GM12878 (cell line): ENCODE measurements around the gene MMP24. TPM values are rescaled to one million over a fixed set of nuclear protein-coding genes. Genes with fewer than 3 reads are reported as not detected.

Experiments used
- ATAC-seq: fragments of 200-7000 bp; cut with Tn5 transposase; 3 replicates; pipeline ENCODE4 v1.9.1; 2020; ENCODE audit warnings: mild to moderate bottlenecking, moderate library complexity
- BruUV-seq: library from RNA; stranded (reverse); fragments of 400-500 nt; replicated peaks from 2 replicates; lab custom pipeline; 2021; lab: Mats Ljungman, UMichigan
- CTCF ChIA-PET: fragments of 300-600 bp; sonication (Branson Sonifier 250); formaldehyde crosslinking; extraction: SDS; loops from one replicate; lab custom pipeline; 2021; ENCODE audit warnings: inconsistent platforms; lab: Yijun Ruan, JAX
- POLR2A ChIA-PET: fragments of 350-600 bp; formaldehyde crosslinking; extraction: SDS; loops from one replicate; lab custom pipeline; 2021; ENCODE audit warnings: inconsistent platforms; lab: Charles Lee
- RAD21 ChIA-PET: fragments of 300-600 bp; sonication (Branson Sonifier 250); formaldehyde crosslinking; loops from one replicate; lab custom pipeline; 2023; ENCODE audit warnings: antibody characterized with exemption; ENCODE audit not compliant: unreplicated experiment; lab: Charles Lee
- SMC1A ChIA-PET: fragments of 300-600 bp; sonication (Branson Sonifier 250); formaldehyde crosslinking; loops from one replicate; lab custom pipeline; 2023; ENCODE audit not compliant: unreplicated experiment, uncharacterized antibody; lab: Charles Lee
- DNase-seq: peaks from one replicate; pipeline ENCODE4 v3.0.0-alpha.2; 2011; ENCODE audit warnings: low read depth, low spot score
- FAIRE-seq: peaks from 3 replicates; lab custom pipeline; 2011; peaks lifted over from hg19 to GRCh38; lab: Jason Lieb, UNC
- H2AFZ ChIP-seq: 2 replicates; pipeline ENCODE4 v1.6.0; 2011; ENCODE audit warnings: low read depth, low read length, control low read depth; ENCODE audit not compliant: control insufficient read depth
- H3K27ac ChIP-seq: 2 replicates; pipeline ENCODE4 v1.5.1; 2011; ENCODE audit warnings: control low read depth; ENCODE audit not compliant: control insufficient read depth, insufficient read depth
- H3K27me3 ChIP-seq, 2 experiments: replicated peaks in 1 of 2; 2 replicates each; pipeline versions ENCODE4 v1.6.0 to v1.6.1; 2011; ENCODE audit warnings: low read length in 1 of 2; ENCODE audit not compliant: control insufficient read depth in 2 of 2, insufficient read depth in 2 of 2
- H3K36me3 ChIP-seq, 2 experiments: 2 replicates each; pipeline ENCODE4 v1.5.1; 2011; ENCODE audit warnings: low read length in 1 of 2; ENCODE audit not compliant: control insufficient read depth in 2 of 2, insufficient read depth in 2 of 2
- H3K4me1 ChIP-seq: 2 replicates; pipeline ENCODE4 v1.6.1; 2011; ENCODE audit warnings: mild to moderate bottlenecking, low read length, moderate library complexity, mixed read lengths; ENCODE audit not compliant: control insufficient read depth, insufficient read depth
- H3K4me2 ChIP-seq: 2 replicates; pipeline ENCODE4 v1.6.0; 2011; ENCODE audit warnings: control low read depth; ENCODE audit not compliant: control insufficient read depth, insufficient read depth
- H3K4me3 ChIP-seq: fragments of 200-600 bp; sonication (generic); 2 replicates; pipeline ENCODE4 v1.5.1; 2016
- H3K79me2 ChIP-seq: 2 replicates; pipeline ENCODE4 v1.6.0; 2011; ENCODE audit warnings: low read length; ENCODE audit not compliant: control insufficient read depth, insufficient read depth
- H3K9ac ChIP-seq: 2 replicates; pipeline ENCODE4 v1.8.0; 2011; ENCODE audit warnings: low read length, control low read depth, mixed read lengths; ENCODE audit not compliant: control insufficient read depth, insufficient read depth
- H3K9me3 ChIP-seq: replicated peaks from 3 replicates; pipeline ENCODE4 v1.5.1; 2011; ENCODE audit warnings: mild to moderate bottlenecking, low read length; ENCODE audit not compliant: control insufficient read depth, insufficient read depth
- H4K20me1 ChIP-seq: 2 replicates; pipeline ENCODE4 v1.6.0; 2011; ENCODE audit not compliant: control insufficient read depth, insufficient read depth
- CREB1 ChIP-seq: IDR thresholded peaks from 2 replicates; pipeline ENCODE4 v1.6.1; 2012; ENCODE audit warnings: low read depth, mild to moderate bottlenecking, inconsistent platforms
- FOXM1 ChIP-seq: IDR thresholded peaks from 2 replicates; pipeline ENCODE4 v1.6.1; 2012; ENCODE audit warnings: low read depth, mild to moderate bottlenecking, inconsistent platforms, low read length, moderate library complexity
- ZNF217 ChIP-seq: fragments of 450-650 bp; IDR thresholded peaks from 2 replicates; pipeline ENCODE4 v1.6.1; 2017; ENCODE audit warnings: antibody characterized with exemption, mild to moderate bottlenecking
- WGBS: methylation state at CpG from one replicate; pipeline ENCODE4 v1.1.6; 2016; ENCODE audit warnings: low lambda C conversion rate; ENCODE audit not compliant: insufficient replicate concordance, insufficient coverage; ENCODE audit errors: missing lambda C conversion rate; 5-methylcytosine and 5-hydroxymethylcytosine counted together
- in situ Hi-C: fragments of 300-500 bp; cut with MboI; formaldehyde crosslinking; loops from 9 replicates; pipeline ENCODE4 v1.14.3; 2018; ENCODE audit warnings: mixed read lengths
- intact Hi-C: fragments of 100-400 bp; cut with micrococcal nuclease; formaldehyde crosslinking; loops from one replicate; pipeline ENCODE4 v1.14.2; 2022; ENCODE audit not compliant: unreplicated experiment
- polyA plus RNA-seq, 11 experiments: library from polyadenylated mRNA; depleted of rRNA in 4 of 11; unstranded in 6 of 11; stranded (reverse) in 5 of 11; fragments of >200 nt; fragmentation: Nextera tagmentation in 4 of 11; fragmentation: Illumina TruSeq in 1 of 11; extraction: Ambion mirVana in 4 of 11; extraction: Trizol in 1 of 11; gene quantifications; 1 replicate in 1 of 11; 2 replicates in 10 of 11; pipeline versions ENCODE4 v1.2.1 to v1.2.3, GENCODE V29; 2011 to 2016; ENCODE audit warnings: inconsistent platforms in 2 of 11, missing spikeins in 2 of 11, low read depth in 1 of 11
- total RNA-seq, 4 experiments: library from RNA; depleted of rRNA in 3 of 4; stranded (reverse); fragments of >200 nt in 3 of 4; fragmentation: Illumina TruSeq in 1 of 4; extraction: Trizol in 1 of 4; gene quantifications; 2 replicates each; pipeline versions ENCODE4 v1.2.1 to v1.2.3, GENCODE V29; 2013 to 2021
- TF ChIP-seq, protein P1 (sequence below): IDR thresholded peaks from 2 replicates; pipeline ENCODE4 v1.6.1; 2012; ENCODE audit warnings: low read length, inconsistent platforms
- TF ChIP-seq, protein P2 (sequence below): fragments of 450-650 bp; IDR thresholded peaks from 2 replicates; pipeline ENCODE4 v1.6.1; 2017; ENCODE audit warnings: borderline replicate concordance
- TF ChIP-seq, protein P3 (sequence below): fragments of 450-650 bp; IDR thresholded peaks from 2 replicates; pipeline ENCODE4 v1.6.1; 2018; ENCODE audit warnings: mild to moderate bottlenecking, low read depth, moderate library complexity; ENCODE audit not compliant: partially characterized antibody
- TF ChIP-seq, protein P4 (sequence below): IDR thresholded peaks from 2 replicates; pipeline ENCODE4 v1.6.1; 2012; ENCODE audit warnings: improper control_type of control experiment, low read depth, low read length; ENCODE audit not compliant: insufficient replicate concordance
- TF ChIP-seq, protein P5 (sequence below): fragments of 450-650 bp; IDR thresholded peaks from 2 replicates; pipeline ENCODE4 v1.6.1; 2018; ENCODE audit warnings: borderline replicate concordance, mild to moderate bottlenecking; ENCODE audit not compliant: partially characterized antibody

MMP24 gene
- total and polyA plus RNA-seq, 10 of the 15 experiments (the other 5 are each of a cell fraction or from before 2014, with no cell fraction given) = 0.01 to 0.11 (median 0.04) TPM; not detected in 5

DNA sequence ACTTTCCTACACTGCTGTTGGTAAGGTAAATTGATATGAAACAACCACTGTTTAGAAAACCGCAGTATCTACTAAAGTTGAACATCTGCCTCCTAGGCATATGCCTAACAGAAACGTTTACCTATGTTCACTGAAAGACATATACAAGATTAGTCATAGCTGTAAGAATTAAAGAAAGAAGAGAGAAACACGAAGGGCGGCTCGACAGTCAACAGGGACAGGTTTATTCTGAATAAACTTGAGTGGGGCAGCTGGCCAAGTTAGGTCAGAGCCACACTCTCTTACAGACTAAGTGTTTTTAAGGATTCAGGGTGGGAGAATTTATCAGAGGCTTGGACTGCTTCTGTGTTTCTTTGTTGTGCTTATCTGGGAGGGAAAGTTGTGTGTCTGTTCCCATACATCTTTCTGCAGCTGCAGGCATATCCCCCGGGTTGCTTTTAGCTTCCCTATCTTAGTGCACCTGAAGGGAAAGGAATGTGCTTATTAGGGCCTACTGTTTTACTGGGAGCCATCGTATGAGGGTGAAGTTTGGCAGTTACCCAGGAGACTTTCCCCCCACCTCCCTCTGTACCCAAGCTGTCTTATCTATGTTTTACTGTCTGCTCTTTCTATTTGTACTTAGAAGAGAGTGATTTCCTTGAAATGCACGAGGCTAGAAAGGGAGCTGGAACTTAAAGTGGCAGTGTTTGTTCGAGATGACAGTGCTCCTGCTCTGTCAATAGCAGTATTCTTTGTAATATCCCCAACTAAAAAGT, 34.2 kb upstream of the MMP24 start:
- no peaks in the 10 kb centered on the region for H3K4me1 ChIP-seq
- POLR2A ChIA-PET = no interaction called here
- H4K20me1 ChIP-seq = no peaks in the 10 kb centered on the region
- intact Hi-C loops = no loop called here
- H3K27ac ChIP-seq = no peak overlapping the region
- CTCF ChIA-PET = interaction anchor here (1.1 kb wide), 1 partner anchor 16 kb away, joined by 3 read pairs; no protein-coding TSS in a partner anchor
- SMC1A ChIA-PET = no interaction called here
- no peak for FAIRE-seq
- H3K27me3 ChIP-seq = no peaks in the 10 kb centered on the region
- H3K4me3 ChIP-seq = no peak overlapping the region
- no peaks in the 10 kb centered on the region for H3K36me3 ChIP-seq
- BruUV-seq = no TSS peak
- no peak for ATAC-seq
- RAD21 ChIA-PET = no interaction called here
- no peak overlapping the region for H3K9ac ChIP-seq
- in situ Hi-C loops = no loop called here
- WGBS = 45% methylated on average over 9 of the region's 9 CpGs
- H3K4me2 ChIP-seq = no peak overlapping the region
- H3K9me3 ChIP-seq = peaks cover 3% of the 10 kb centered on the region; the same call in 2 of the 3 replicates
- H2AFZ ChIP-seq = no peak overlapping the region
- H3K79me2 ChIP-seq = no peaks in the 10 kb centered on the region
- no peak for DNase-seq
- no peak for TF ChIP-seq ZNF217
- TF ChIP-seq, protein P1, sequence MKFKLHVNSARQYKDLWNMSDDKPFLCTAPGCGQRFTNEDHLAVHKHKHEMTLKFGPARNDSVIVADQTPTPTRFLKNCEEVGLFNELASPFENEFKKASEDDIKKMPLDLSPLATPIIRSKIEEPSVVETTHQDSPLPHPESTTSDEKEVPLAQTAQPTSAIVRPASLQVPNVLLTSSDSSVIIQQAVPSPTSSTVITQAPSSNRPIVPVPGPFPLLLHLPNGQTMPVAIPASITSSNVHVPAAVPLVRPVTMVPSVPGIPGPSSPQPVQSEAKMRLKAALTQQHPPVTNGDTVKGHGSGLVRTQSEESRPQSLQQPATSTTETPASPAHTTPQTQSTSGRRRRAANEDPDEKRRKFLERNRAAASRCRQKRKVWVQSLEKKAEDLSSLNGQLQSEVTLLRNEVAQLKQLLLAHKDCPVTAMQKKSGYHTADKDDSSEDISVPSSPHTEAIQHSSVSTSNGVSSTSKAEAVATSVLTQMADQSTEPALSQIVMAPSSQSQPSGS = no peak
- no peak for TF ChIP-seq CREB1
- TF ChIP-seq FOXM1 = no peak
- TF ChIP-seq, protein P2, sequence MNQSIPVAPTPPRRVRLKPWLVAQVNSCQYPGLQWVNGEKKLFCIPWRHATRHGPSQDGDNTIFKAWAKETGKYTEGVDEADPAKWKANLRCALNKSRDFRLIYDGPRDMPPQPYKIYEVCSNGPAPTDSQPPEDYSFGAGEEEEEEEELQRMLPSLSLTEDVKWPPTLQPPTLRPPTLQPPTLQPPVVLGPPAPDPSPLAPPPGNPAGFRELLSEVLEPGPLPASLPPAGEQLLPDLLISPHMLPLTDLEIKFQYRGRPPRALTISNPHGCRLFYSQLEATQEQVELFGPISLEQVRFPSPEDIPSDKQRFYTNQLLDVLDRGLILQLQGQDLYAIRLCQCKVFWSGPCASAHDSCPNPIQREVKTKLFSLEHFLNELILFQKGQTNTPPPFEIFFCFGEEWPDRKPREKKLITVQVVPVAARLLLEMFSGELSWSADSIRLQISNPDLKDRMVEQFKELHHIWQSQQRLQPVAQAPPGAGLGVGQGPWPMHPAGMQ = no peak
- TF ChIP-seq, protein P3, sequence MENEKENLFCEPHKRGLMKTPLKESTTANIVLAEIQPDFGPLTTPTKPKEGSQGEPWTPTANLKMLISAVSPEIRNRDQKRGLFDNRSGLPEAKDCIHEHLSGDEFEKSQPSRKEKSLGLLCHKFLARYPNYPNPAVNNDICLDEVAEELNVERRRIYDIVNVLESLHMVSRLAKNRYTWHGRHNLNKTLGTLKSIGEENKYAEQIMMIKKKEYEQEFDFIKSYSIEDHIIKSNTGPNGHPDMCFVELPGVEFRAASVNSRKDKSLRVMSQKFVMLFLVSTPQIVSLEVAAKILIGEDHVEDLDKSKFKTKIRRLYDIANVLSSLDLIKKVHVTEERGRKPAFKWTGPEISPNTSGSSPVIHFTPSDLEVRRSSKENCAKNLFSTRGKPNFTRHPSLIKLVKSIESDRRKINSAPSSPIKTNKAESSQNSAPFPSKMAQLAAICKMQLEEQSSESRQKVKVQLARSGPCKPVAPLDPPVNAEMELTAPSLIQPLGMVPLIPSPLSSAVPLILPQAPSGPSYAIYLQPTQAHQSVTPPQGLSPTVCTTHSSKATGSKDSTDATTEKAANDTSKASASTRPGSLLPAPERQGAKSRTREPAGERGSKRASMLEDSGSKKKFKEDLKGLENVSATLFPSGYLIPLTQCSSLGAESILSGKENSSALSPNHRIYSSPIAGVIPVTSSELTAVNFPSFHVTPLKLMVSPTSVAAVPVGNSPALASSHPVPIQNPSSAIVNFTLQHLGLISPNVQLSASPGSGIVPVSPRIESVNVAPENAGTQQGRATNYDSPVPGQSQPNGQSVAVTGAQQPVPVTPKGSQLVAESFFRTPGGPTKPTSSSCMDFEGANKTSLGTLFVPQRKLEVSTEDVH = no peak
- TF ChIP-seq, protein P4, sequence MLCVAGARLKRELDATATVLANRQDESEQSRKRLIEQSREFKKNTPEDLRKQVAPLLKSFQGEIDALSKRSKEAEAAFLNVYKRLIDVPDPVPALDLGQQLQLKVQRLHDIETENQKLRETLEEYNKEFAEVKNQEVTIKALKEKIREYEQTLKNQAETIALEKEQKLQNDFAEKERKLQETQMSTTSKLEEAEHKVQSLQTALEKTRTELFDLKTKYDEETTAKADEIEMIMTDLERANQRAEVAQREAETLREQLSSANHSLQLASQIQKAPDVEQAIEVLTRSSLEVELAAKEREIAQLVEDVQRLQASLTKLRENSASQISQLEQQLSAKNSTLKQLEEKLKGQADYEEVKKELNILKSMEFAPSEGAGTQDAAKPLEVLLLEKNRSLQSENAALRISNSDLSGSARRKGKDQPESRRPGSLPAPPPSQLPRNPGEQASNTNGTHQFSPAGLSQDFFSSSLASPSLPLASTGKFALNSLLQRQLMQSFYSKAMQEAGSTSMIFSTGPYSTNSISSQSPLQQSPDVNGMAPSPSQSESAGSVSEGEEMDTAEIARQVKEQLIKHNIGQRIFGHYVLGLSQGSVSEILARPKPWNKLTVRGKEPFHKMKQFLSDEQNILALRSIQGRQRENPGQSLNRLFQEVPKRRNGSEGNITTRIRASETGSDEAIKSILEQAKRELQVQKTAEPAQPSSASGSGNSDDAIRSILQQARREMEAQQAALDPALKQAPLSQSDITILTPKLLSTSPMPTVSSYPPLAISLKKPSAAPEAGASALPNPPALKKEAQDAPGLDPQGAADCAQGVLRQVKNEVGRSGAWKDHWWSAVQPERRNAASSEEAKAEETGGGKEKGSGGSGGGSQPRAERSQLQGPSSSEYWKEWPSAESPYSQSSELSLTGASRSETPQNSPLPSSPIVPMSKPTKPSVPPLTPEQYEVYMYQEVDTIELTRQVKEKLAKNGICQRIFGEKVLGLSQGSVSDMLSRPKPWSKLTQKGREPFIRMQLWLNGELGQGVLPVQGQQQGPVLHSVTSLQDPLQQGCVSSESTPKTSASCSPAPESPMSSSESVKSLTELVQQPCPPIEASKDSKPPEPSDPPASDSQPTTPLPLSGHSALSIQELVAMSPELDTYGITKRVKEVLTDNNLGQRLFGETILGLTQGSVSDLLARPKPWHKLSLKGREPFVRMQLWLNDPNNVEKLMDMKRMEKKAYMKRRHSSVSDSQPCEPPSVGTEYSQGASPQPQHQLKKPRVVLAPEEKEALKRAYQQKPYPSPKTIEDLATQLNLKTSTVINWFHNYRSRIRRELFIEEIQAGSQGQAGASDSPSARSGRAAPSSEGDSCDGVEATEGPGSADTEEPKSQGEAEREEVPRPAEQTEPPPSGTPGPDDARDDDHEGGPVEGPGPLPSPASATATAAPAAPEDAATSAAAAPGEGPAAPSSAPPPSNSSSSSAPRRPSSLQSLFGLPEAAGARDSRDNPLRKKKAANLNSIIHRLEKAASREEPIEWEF = no peak
- TF ChIP-seq, protein P5, sequence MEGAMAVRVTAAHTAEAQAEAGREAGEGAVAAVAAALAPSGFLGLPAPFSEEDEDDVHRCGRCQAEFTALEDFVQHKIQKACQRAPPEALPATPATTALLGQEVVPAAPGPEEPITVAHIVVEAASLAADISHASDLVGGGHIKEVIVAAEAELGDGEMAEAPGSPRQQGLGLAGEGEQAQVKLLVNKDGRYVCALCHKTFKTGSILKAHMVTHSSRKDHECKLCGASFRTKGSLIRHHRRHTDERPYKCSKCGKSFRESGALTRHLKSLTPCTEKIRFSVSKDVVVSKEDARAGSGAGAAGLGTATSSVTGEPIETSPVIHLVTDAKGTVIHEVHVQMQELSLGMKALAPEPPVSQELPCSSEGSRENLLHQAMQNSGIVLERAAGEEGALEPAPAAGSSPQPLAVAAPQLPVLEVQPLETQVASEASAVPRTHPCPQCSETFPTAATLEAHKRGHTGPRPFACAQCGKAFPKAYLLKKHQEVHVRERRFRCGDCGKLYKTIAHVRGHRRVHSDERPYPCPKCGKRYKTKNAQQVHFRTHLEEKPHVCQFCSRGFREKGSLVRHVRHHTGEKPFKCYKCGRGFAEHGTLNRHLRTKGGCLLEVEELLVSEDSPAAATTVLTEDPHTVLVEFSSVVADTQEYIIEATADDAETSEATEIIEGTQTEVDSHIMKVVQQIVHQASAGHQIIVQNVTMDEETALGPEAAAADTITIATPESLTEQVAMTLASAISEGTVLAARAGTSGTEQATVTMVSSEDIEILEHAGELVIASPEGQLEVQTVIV = no peak
